GM23248 (cell line): ENCODE data around the gene KLF13.

Experiments
- EZH2 ChIP-seq: fragments of 200-600 bp; sonication (generic); IDR thresholded peaks from 2 replicates; pipeline ENCODE4 v1.6.1; 2018; ENCODE audit warnings: antibody characterized with exemption, mild to moderate bottlenecking; ENCODE audit not compliant: insufficient read depth, poor library complexity, severe bottlenecking
- EZH2phosphoT487 ChIP-seq: fragments of 200-600 bp; sonication (generic); IDR thresholded peaks from 2 replicates; pipeline ENCODE4 v1.6.1; 2018; ENCODE audit warnings: antibody characterized with exemption, moderate library complexity, mild to moderate bottlenecking, low read depth; ENCODE audit not compliant: insufficient read depth

DNA sequence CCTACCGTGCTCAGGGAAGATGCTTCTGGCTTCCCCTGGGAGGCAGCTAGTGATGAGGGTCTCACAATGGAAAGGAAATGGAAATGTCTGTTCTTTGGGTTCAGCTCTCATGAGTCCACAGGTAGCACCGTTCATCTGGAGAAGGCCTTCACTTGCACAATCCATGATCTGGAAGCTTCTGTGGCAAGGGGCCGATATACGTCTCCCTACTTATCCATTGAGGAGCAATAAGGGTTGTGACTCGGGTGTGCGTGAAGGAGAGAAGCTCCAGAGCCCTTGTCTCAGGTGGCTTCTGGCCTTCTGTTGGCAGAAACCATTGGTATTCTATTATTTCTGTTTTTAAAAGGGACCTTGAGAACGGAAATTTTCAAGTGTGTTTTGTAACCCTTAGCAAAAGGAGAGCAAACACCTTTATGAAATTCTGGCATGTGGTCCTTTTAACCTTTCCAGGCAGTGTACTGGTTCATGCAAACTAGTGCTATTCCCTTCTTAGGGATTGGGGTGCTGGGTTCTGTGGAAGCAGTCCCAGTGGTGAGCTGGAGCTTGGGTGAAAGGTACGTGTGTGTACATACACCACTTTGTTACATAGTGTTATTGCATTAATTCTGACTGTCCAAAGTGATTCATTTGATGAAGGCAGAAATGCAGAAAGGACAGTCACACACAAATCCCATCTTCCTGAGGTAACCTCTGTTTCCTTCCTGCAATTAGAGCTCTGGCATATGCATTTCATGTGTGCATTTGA, 32.5 kb downstream of the KLF13 start:
- TF ChIP-seq EZH2phosphoT487 (no peak), EZH2 (no peak)
